ENCODE data around the gene ENTHD1.
"Not testable (repeated sequence)": the region's sequence is repeated elsewhere in the genome, so short reads cannot be mapped to it uniquely, and the experiment has no call there.

Gene ENTHD1

GRCh38 chr22:39851606-39852315 is 41.8 kb downstream of the ENTHD1 start:
- no peak for DNase-seq (ENCODE audit: low read depth)

DNA sequence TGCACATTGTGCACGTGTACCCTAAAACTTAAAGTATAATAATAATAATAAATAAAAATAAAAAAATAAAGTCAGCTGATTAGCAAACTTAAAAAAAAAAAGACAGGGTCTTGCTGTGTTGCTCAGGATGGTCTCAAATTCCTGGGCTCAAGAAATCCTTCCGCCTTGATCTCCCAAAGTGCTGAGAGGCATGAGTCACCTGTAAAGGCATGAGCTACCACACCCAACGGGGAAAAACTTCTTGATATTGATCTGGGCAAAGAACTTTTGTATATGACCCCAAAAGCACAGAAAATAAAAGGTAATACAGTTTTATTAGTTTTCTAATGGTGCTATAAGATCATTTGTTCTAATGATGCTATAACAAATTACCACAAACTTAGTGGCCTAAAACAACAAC is 46.1 kb downstream of the ENTHD1 start:
- DNase-seq (ENCODE audit: low read depth), result peak; percentile 11

- not testable (repeated sequence) for DNase-seq (ENCODE audit: low read depth)
Observed at GRCh38 chr22:39846539-39846938, 47.0 kb downstream of the ENTHD1 start.

DNA sequence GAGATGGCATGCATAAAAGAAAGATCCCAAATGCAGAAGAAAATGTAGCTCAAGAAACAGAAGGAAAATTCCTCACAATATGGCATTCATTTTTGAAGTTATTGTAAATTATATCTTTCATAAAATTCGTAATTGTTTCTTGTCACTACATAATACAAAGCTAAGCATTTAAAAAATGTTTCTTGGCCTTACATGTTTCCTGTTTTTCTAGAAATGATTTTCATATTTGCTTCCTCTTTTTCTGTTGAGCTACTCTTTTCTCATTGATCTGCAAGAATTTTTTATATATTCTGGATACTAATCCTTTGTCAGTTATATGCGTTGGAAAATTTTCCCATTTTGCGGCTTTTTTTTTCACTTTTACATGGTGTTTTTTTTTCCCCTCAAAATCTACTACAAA is 48.0 kb downstream of the ENTHD1 start:
- DNase-seq (ENCODE audit: low read depth), result no peak

DNA sequence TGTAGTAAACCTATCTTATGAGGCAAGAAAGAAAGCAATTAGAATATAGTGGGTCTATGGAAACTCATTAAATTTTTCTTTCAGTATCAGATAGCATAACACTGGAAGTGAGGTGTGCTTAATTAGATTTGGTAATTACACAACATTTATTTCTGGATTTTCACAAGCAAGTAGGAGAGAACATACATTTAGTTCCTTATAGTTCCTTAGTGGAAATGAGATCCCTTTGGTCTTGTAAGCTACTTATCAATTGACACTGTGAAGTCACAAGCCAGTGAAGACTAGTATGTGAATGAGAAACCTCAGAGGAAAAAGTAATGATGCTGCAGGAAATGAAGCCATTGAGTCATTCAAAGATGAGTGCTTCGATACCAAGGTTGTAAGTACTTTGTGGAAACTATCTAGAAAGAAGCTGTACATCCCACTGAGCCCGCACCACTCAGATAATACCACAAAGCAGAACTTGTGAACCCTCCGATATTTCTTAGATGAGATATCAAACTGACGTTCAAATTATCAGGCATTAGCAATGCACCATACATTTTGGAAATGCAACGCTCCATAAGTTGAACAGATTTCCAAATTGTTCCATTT is 53.5 kb downstream of the ENTHD1 start:
- no peak for DNase-seq (ENCODE audit: low read depth)

GRCh38 chr22:39839204-39839603 is 54.4 kb downstream of the ENTHD1 start:
- DNase-seq (ENCODE audit: low read depth), result no peak

- no peak for DNase-seq (ENCODE audit: low read depth)
Observed at GRCh38 chr22:39833610-39834009, 60.0 kb downstream of the ENTHD1 start.

DNA sequence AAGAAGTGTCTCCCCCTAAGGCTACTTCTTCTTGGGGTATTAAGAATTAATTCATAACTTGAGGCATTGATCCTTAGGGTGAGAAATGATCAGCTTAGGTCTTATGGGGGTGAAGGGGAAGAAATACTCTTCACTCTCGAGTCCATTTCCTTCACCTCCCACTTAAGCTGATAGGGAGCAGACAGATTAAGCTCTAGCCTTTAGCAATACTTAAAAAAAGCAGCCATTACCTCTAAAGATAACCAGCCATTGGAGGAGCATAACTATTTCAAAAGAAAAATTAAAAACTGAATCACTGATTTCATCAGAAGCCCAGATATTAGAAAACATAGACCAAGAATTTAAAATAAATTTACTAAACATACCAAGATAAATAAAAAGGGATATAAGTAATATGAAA is 60.5 kb downstream of the ENTHD1 start:
- no peak for DNase-seq (ENCODE audit: low read depth)

DNA sequence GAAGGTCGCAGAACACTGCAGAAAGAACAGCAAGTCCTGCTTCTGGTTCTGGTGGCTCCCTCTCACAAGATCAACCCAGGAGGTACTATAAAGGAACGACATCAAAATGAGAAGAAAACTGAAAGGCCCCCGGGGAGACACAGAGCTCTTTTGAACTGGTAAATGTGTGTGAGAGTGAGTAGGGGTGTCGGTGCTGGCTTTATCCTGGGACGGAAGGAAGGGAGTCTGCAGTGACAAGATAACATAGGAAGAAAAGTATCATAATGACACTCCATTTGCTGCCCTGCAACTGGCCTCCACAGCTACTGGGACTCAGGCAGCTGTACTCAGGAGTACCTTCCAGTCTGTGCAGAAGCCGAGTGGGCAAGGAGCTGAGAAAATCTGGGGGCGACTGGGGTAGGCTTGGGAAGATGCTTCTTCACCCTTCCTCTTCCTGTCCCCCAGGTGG is 60.9 kb downstream of the ENTHD1 start:
- DNase-seq (ENCODE audit: low read depth), result no peak

GRCh38 chr22:39825661-39826102 is 67.9 kb downstream of the ENTHD1 start:
- DNase-seq (ENCODE audit: low read depth), result no peak

- DNase-seq (ENCODE audit: low read depth), result no peak
Observed at GRCh38 chr22:39821008-39821407, 72.6 kb downstream of the ENTHD1 start.

- DNase-seq (ENCODE audit: low read depth), result peak; percentile 90
Observed at GRCh38 chr22:39820256-39820655, 73.3 kb downstream of the ENTHD1 start.

DNA sequence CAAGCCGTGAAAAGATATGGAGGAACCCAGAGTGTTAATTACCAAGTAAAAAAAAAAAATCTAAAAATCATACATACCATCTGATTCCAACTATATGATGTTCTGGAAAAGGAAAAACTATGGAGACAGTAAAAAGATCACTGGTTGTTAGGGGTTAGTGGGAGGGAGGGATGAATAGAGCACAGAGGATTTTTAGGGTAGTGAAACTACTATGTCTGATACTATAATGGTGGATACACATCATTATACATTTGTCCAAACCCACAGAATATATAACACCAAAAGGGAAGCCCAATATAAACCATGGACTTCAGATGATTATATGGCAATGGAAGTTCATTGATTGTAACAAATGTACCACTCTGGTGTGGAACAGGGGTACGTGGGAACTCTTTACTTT is 74.1 kb downstream of the ENTHD1 start:
- no peak for DNase-seq (ENCODE audit: low read depth)

DNA sequence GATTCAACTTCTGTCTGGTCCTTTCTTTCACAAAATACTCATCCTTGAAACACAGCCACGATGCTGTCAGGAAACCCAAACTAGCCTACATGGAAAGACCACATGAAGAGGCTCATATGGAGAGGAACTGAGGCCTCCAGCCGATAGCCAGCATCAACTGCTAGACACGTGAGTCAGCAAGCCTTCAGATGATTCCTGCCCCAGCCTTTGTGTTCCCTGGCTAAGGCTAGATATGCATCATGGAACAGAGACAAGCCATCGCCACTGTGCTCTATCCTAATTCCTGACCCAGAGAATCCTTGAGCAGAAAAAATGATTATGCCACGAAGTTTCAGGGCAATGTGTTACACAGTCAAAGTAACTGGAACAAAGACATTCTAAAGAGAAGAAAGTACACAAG is 75.5 kb downstream of the ENTHD1 start:
- peak; percentile 70 for DNase-seq (ENCODE audit: low read depth)

GRCh38 chr22:39815932-39816331 is 77.6 kb downstream of the ENTHD1 start:
- DNase-seq (ENCODE audit: low read depth), result no peak

DNA sequence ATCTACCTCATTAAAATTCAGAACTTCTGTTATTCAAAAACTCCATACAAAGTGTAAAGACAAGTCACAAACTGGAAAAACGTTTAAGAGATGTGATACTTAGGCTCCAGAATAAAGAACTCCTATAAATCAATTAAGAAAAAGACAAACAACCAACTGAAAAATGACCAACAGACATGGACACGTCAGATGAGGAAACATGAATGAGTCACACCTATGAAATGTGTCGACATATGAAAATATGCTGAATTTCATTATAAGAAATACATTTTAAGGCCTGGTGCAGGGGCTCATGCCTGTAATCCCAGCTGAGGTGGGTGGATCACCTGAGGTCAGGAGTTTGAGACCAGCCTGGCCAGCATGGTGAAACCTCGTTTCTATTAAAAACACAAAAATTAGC is 78.7 kb downstream of the ENTHD1 start:
- peak; percentile 71 for DNase-seq (ENCODE audit: low read depth)

DNA sequence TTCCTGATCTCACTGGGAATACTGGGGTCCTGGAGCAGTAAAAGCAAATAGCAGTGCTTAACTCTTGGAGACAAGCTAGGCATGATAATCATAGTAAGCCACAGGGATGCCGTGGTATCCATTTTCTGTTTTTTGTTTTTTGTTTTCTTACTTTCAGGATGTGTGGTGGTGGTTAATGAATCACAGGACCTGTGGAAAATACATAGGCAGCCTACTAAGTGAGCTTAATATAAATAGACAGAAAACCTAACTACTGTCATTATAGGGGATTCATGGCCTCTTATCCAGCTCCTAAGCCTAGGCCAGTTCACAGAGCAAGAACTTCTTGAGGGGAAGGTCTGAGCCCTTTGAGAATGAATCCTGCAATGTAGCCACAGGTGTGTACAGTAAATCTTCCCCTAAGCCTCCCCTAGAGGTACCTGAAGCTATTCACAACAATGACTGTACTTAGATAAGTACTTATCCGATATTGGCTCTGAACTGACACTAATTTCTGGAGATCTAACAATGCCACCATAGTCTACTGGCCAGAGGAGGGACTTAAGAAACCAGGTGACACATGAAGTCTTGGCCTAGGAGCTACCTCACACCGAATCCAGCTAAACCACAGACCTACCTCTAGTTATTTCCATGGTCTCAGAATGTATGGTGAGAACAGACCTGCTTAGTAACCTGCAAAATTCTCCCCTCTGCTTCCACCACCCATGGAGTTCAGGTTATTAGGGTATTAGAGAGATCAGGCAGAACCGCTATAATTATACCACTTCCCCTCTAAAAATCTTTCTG is 83.6 kb downstream of the ENTHD1 start:
- DNase-seq (ENCODE audit: low read depth), result no peak

DNA sequence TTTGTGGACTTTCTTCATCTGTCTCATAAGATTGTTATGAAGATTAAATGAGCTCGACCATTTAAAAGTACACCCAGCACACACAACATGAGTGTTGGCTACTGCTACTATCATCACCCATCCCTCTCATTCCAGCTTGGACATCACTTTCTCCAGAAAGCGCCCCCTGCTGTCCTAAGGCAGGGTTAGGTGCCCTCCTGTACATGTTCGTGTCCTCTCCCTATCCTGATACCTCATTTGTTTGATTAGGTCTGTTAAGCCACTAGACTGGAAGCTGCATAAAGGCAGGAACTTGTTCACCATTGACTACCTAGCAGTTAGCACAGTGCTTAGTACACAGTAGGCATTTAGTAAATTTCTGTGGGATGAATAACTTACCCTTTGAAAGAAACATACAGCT is 85.5 kb downstream of the ENTHD1 start:
- peak; percentile 53 for DNase-seq (ENCODE audit: low read depth)

DNA sequence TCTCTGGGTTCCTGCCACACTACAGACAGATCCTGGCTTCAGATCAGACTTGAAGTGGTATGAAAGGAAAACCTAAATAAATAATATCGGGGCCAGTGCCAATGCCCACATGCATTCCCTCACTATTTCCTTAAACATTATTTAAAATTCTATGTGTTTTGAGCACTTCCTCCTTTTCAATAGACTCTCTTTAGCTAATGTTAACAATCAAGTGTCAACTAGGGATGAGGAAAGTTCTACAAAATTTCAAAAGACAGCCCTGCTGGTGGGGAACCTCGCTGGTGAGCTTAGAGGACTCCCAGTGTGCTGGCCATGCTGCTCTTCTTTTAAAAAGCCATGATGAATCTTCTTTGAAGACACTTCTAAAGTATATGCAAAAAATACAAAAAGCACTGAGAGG is 87.5 kb downstream of the ENTHD1 start:
- DNase-seq (ENCODE audit: low read depth), result no peak

DNA sequence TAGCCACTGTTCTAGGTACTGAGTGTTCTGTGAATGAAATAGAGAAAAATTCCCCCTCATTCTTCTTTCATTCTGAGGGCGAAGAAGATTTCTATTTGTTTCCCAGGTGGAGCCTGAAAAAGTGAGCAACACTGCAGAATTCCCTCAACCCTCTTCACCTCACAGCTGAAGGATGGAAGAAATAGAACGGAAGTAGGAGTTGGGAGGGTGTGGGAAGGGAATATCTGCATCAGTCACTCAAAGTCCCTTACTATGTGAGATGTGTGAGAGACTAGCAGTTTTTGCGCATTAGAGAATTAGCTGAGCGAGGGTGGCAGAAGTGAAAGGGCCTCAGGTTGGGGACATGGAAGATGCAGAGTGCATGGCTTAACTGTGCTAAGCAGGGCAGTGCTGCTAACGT is 88.4 kb downstream of the ENTHD1 start:
- DNase-seq (ENCODE audit: low read depth), result no peak

GRCh38 chr22:39802682-39803081 is 90.9 kb downstream of the ENTHD1 start:
- no peak for DNase-seq (ENCODE audit: low read depth)

- DNase-seq (ENCODE audit: low read depth), result no peak
Observed at GRCh38 chr22:39800790-39801520, 92.6 kb downstream of the ENTHD1 start.
